HepG2 (cell line): ENCODE results near the gene POU5F1. TPM values are rescaled to one million over a fixed set of nuclear protein-coding genes. Genes with fewer than 3 reads are reported as not detected.

Source experiments
- ETV5 ChIP-seq: IDR thresholded peaks from 2 replicates; pipeline ENCODE4 v1.6.1; 2018; ENCODE audit warnings: missing biosample characterization, missing genetic modification reagents, inconsistent platforms, borderline replicate concordance
- FOSL2 ChIP-seq: sonication (generic); formaldehyde crosslinking; IDR thresholded peaks from 2 replicates; pipeline ENCODE4 v1.4.0; 2020; ENCODE audit warnings: missing genetic modification reagents
- GLMP ChIP-seq: sonication (generic); formaldehyde crosslinking; IDR thresholded peaks from 2 replicates; pipeline ENCODE4 v1.9.0; 2021; ENCODE audit warnings: missing genetic modification reagents, mild to moderate bottlenecking, borderline replicate concordance
- HBP1 ChIP-seq: IDR thresholded peaks from 2 replicates; pipeline ENCODE4 v1.6.1; 2016; ENCODE audit warnings: low read depth, control low read depth
- HDAC1 ChIP-seq: sonication (generic); formaldehyde crosslinking; IDR thresholded peaks from 2 replicates; pipeline ENCODE4 v1.5.1; 2020; ENCODE audit warnings: mild to moderate bottlenecking, missing genetic modification reagents
- HHEX ChIP-seq: IDR thresholded peaks from 2 replicates; pipeline ENCODE4 v1.6.1; 2016; ENCODE audit warnings: control low read depth
- IKZF1 ChIP-seq: fragments of 450-650 bp; IDR thresholded peaks from 2 replicates; pipeline ENCODE4 v1.7.1; 2016
- KLF6 ChIP-seq: IDR thresholded peaks from 2 replicates; pipeline ENCODE4 v1.8.0; 2016; ENCODE audit warnings: missing biosample characterization, missing genetic modification reagents
- MBNL3 ChIP-seq: fragments of 250-450 bp; sonication (Bioruptor Pico); conservative IDR thresholded peaks from 2 replicates; pipeline ENCODE4 v1.8.0; 2022; ENCODE audit warnings: mild to moderate bottlenecking, inconsistent platforms
- NFE2L1 ChIP-seq: sonication (generic); formaldehyde crosslinking; IDR thresholded peaks from 2 replicates; pipeline ENCODE4 v1.4.0; 2020; ENCODE audit warnings: missing genetic modification reagents, mild to moderate bottlenecking, borderline replicate concordance
- RXRB ChIP-seq: IDR thresholded peaks from 2 replicates; pipeline ENCODE4 v1.6.1; 2016; ENCODE audit warnings: borderline replicate concordance, missing genetic modification reagents, missing compliant biosample characterization
- SIX1 ChIP-seq: sonication (generic); formaldehyde crosslinking; IDR thresholded peaks from 2 replicates; pipeline ENCODE4 v1.4.0; 2020; ENCODE audit warnings: missing genetic modification reagents, borderline replicate concordance
- SRF ChIP-seq: IDR thresholded peaks from 2 replicates; pipeline ENCODE4 v1.6.1; 2011; ENCODE audit warnings: mild to moderate bottlenecking, low read depth, low read length, moderate library complexity
- ZBTB14 ChIP-seq: sonication (generic); formaldehyde crosslinking; IDR thresholded peaks from 2 replicates; pipeline ENCODE4 v1.4.0; 2020; ENCODE audit warnings: missing genetic modification reagents
- ZFY ChIP-seq: sonication (generic); formaldehyde crosslinking; IDR thresholded peaks from 2 replicates; pipeline ENCODE4 v1.4.0; 2020; ENCODE audit warnings: missing genetic modification reagents
- ZGPAT ChIP-seq: IDR thresholded peaks from 2 replicates; pipeline ENCODE4 v1.6.1; 2016; ENCODE audit warnings: mild to moderate bottlenecking
- ZIK1 ChIP-seq: sonication (generic); formaldehyde crosslinking; IDR thresholded peaks from 2 replicates; pipeline ENCODE4 v1.5.0; 2020; ENCODE audit warnings: mild to moderate bottlenecking, low read depth, missing genetic modification reagents, borderline replicate concordance
- ZNF230 ChIP-seq: sonication (generic); formaldehyde crosslinking; IDR thresholded peaks from 2 replicates; pipeline ENCODE4 v1.4.0; 2020; ENCODE audit warnings: mild to moderate bottlenecking, missing genetic modification reagents
- ZNF274 ChIP-seq: sonication (generic); formaldehyde crosslinking; IDR thresholded peaks from 2 replicates; pipeline ENCODE4 v1.5.1; 2020; ENCODE audit warnings: mild to moderate bottlenecking, missing genetic modification reagents
- ZNF503 ChIP-seq: sonication (generic); formaldehyde crosslinking; IDR thresholded peaks from 2 replicates; pipeline ENCODE4 v1.4.0; 2020; ENCODE audit warnings: missing genetic modification reagents
- ZNF572 ChIP-seq: sonication (generic); formaldehyde crosslinking; IDR thresholded peaks from 2 replicates; pipeline ENCODE4 v1.5.1; 2020; ENCODE audit warnings: mild to moderate bottlenecking, missing genetic modification reagents
- ZNF589 ChIP-seq: sonication (generic); formaldehyde crosslinking; conservative IDR thresholded peaks from 2 replicates; pipeline ENCODE4 v1.8.0; 2022; ENCODE audit warnings: mild to moderate bottlenecking, moderate library complexity, missing genetic modification reagents
- ZNF790 ChIP-seq: sonication (generic); formaldehyde crosslinking; IDR thresholded peaks from 2 replicates; pipeline ENCODE4 v1.8.0; 2022; ENCODE audit warnings: missing genetic modification reagents, mild to moderate bottlenecking, borderline replicate concordance
- ZNF850 ChIP-seq: sonication (generic); formaldehyde crosslinking; conservative IDR thresholded peaks from 2 replicates; pipeline ENCODE4 v1.9.0; 2021; ENCODE audit warnings: mild to moderate bottlenecking, missing genetic modification reagents
- polyA plus RNA-seq, 8 experiments: library from polyadenylated mRNA; depleted of rRNA in 3 of 8; stranded (reverse) in 7 of 8; unstranded in 1 of 8; fragments of >200 nt; fragmentation: Illumina TruSeq in 4 of 8; extraction: Trizol in 4 of 8; gene quantifications; 2 replicates each; pipeline versions ENCODE4 v1.2.1 to v1.2.3, GENCODE V29; 2011 to 2016; ENCODE audit warnings: low read depth in 4 of 8, missing spikeins in 1 of 8, mixed read lengths in 1 of 8; ENCODE audit not compliant: insufficient read depth in 1 of 8
- total RNA-seq, 5 experiments: library from RNA; depleted of rRNA; stranded (reverse); fragments of >200 nt; fragmentation: Illumina TruSeq; extraction: Trizol; gene quantifications; 2 replicates each; pipeline ENCODE4 v1.2.3, GENCODE V29; 2016; ENCODE audit warnings: low read depth in 1 of 5

Gene POU5F1
- total and polyA plus RNA-seq, 2 of the 13 experiments (the other 11 are each of a cell fraction or from before 2014, with no cell fraction given), result 2.5 to 7.2 TPM

- TF ChIP-seq HDAC1 (peak; percentile 87), ZNF230 (0 out of 2 replicates have a peak, but pooled peaks have one; percentile 67), SIX1 (CRISPR knock-in tag) (no peak), FOSL2 (CRISPR knock-in tag) (0 out of 2 replicates have a peak, but pooled peaks have one; percentile 29), IKZF1 (no peak), ZNF589 (CRISPR knock-in tag) (peak; percentile 60; the same call in 1 of the 2 replicates), RXRB (peak; percentile 34; the same call in 1 of the 2 replicates), ZGPAT (CRISPR knock-in tag) (peak; percentile 63), ZNF274 (CRISPR knock-in tag) (no peak), KLF6 (CRISPR knock-in tag) (peak; percentile 49; the same call in 1 of the 2 replicates), ZNF572 (no peak), MBNL3 (CRISPR knock-in tag) (no peak), ZBTB14 (no peak), HHEX (CRISPR knock-in tag) (no peak), ZIK1 (CRISPR knock-in tag) (no peak), GLMP (CRISPR knock-in tag) (no peak), ZNF503 (CRISPR knock-in tag) (no peak), HBP1 (CRISPR knock-in tag) (no peak; the same call in 1 of the 2 replicates), NFE2L1 (CRISPR knock-in tag) (0 out of 2 replicates have a peak, but pooled peaks have one; percentile 76), ETV5 (CRISPR knock-in tag) (peak; percentile 52; the same call in 1 of the 2 replicates), ZNF850 (CRISPR knock-in tag) (no peak), SRF (no peak), ZFY (CRISPR knock-in tag) (peak; percentile 40; the same call in 1 of the 2 replicates), ZNF790 (CRISPR knock-in tag) (0 out of 2 replicates have a peak, but pooled peaks have one; percentile 9)
Measured at GRCh38 chr6:31197559-31198305, 27.2 kb upstream of the POU5F1 start (continued).
